Activated CD4-positive, alpha-beta T cell treated with anti-CD3 and anti-CD28 coated beads, Interleukin-2, Interleukin-6, amounts not matched to agents 100 ng/mL and 50 ng/mL, durations not matched to agents 16 hours and 8 hours (primary cell): ENCODE results near the gene DNAJA3.

Source experiments
- DNase-seq: peaks from one replicate; pipeline ENCODE4 v3.0.0-alpha.2; 2020

Gene DNAJA3

GRCh38 chr16:4481526-4481925, 55.9 kb downstream of the DNAJA3 start:
- DNase-seq = no peak

- DNase-seq = no peak
Measured at GRCh38 chr16:4481963-4482362, 56.3 kb downstream of the DNAJA3 start.

- no peak for DNase-seq
Measured at GRCh38 chr16:4486126-4486893, 60.6 kb downstream of the DNAJA3 start.

- DNase-seq = no peak
Measured at GRCh38 chr16:4487955-4488498, 62.4 kb downstream of the DNAJA3 start.

GRCh38 chr16:4488499-4488967, 62.9 kb downstream of the DNAJA3 start:
- DNase-seq = no peak

- DNase-seq = no peak
Measured at GRCh38 chr16:4489030-4489429, 63.4 kb downstream of the DNAJA3 start.

- DNase-seq = no peak
Measured at GRCh38 chr16:4491898-4492297, 66.2 kb downstream of the DNAJA3 start.

- DNase-seq = no peak
Measured at GRCh38 chr16:4494746-4495490, 69.2 kb downstream of the DNAJA3 start.

GRCh38 chr16:4495766-4496165, 70.1 kb downstream of the DNAJA3 start:
- DNase-seq = no peak

- no peak for DNase-seq
Measured at GRCh38 chr16:4496305-4496704, 70.6 kb downstream of the DNAJA3 start.

GRCh38 chr16:4498546-4499195, 73.0 kb downstream of the DNAJA3 start:
- no peak for DNase-seq

- no peak for DNase-seq
Measured at GRCh38 chr16:4499196-4499555, 73.5 kb downstream of the DNAJA3 start.

- DNase-seq = peak; percentile 35
Measured at GRCh38 chr16:4500272-4500671, 74.6 kb downstream of the DNAJA3 start.

- no peak for DNase-seq
Measured at GRCh38 chr16:4501071-4501478, 75.4 kb downstream of the DNAJA3 start.

- peak; percentile 85 for DNase-seq
Measured at GRCh38 chr16:4505356-4506147, 79.9 kb downstream of the DNAJA3 start.
